ENCODE data around the gene PSTPIP1.

GRCh38 chr15:77021088-77021481 lies 26.2 kb downstream of the PSTPIP1 start:
- TF ChIP-seq, protein P1, sequence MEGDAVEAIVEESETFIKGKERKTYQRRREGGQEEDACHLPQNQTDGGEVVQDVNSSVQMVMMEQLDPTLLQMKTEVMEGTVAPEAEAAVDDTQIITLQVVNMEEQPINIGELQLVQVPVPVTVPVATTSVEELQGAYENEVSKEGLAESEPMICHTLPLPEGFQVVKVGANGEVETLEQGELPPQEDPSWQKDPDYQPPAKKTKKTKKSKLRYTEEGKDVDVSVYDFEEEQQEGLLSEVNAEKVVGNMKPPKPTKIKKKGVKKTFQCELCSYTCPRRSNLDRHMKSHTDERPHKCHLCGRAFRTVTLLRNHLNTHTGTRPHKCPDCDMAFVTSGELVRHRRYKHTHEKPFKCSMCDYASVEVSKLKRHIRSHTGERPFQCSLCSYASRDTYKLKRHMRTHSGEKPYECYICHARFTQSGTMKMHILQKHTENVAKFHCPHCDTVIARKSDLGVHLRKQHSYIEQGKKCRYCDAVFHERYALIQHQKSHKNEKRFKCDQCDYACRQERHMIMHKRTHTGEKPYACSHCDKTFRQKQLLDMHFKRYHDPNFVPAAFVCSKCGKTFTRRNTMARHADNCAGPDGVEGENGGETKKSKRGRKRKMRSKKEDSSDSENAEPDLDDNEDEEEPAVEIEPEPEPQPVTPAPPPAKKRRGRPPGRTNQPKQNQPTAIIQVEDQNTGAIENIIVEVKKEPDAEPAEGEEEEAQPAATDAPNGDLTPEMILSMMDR (IDR thresholded peaks at IDR 0.05): no peak
- no peak for TF ChIP-seq POLR2A (IDR thresholded peaks at IDR 0.05)

All from Peyer's patch (tissue), 4 donors.